ENCODE measurements around the gene IQCE.

Gene IQCE

GRCh38 chr7:2593036-2593727 is 34.4 kb downstream of the IQCE start:
- no peak overlapping the region for H3K4me3 ChIP-seq (ENCODE audit: insufficient read depth, low read depth, low read length)
- no peaks in the 10 kb centered on the region for H3K27me3 ChIP-seq (ENCODE audit: control insufficient read depth, insufficient read depth, low read length, poor library complexity, severe bottlenecking)
- no peaks in the 10 kb centered on the region for H3K36me3 ChIP-seq (ENCODE audit: control insufficient read depth, insufficient read depth, low read length)
- H3K27ac ChIP-seq (ENCODE audit: insufficient read depth, low read depth, low read length, poor library complexity, severe bottlenecking): no peak overlapping the region
- WGBS, 2 experiments: 94 to 95% methylated on average over 38 of the region's 38 CpGs
- H3K4me1 ChIP-seq (ENCODE audit: control insufficient read depth, insufficient read depth, low read length): no peaks in the 10 kb centered on the region
- no peaks in the 10 kb centered on the region for H3K9me3 ChIP-seq (ENCODE audit: control insufficient read depth, low read length)

DNA sequence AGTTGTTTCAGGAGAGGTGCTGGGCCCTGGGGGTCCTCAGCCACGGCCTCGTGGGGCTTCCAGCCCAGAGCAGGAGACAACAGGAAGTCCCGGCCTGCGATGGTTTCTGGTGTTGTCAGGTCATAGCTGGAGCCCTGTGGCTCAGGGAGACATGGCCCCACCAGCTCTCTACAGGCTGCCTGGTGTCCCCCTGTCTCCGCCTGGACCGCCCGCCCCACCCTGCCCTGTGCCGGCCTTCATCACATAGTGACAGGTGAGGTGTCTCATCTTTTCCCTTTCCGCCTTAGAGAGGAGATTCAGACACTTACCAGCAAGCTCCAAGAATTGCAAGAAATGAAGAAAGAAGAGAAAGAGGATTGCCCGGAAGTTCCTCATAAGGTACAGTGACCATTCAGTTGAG is 35.8 kb downstream of the IQCE start:
- Histone ChIP-seq H3K36me3 (ENCODE audit: control insufficient read depth, insufficient read depth, low read length) (peaks cover 9% of the 10 kb centered on the region), H3K9me3 (ENCODE audit: control insufficient read depth, low read length) (no peaks in the 10 kb centered on the region), H3K27me3 (ENCODE audit: control insufficient read depth, insufficient read depth, low read length, poor library complexity, severe bottlenecking) (no peaks in the 10 kb centered on the region), H3K27ac (ENCODE audit: insufficient read depth, low read depth, low read length, poor library complexity, severe bottlenecking) (no peak overlapping the region), H3K4me1 (ENCODE audit: control insufficient read depth, insufficient read depth, low read length) (no peaks in the 10 kb centered on the region), H3K4me3 (ENCODE audit: insufficient read depth, low read depth, low read length) (no peak overlapping the region)
- WGBS, 2 experiments: 94 to 96% methylated on average over 10 of the region's 10 CpGs

GRCh38 chr7:2595258-2595860 is 36.6 kb downstream of the IQCE start:
- no peak overlapping the region for H3K4me3 ChIP-seq (ENCODE audit: insufficient read depth, low read depth, low read length)
- peaks cover 9% of the 10 kb centered on the region for H3K36me3 ChIP-seq (ENCODE audit: control insufficient read depth, insufficient read depth, low read length)
- H3K27me3 ChIP-seq (ENCODE audit: control insufficient read depth, insufficient read depth, low read length, poor library complexity, severe bottlenecking): no peaks in the 10 kb centered on the region
- no peak overlapping the region for H3K27ac ChIP-seq (ENCODE audit: insufficient read depth, low read depth, low read length, poor library complexity, severe bottlenecking)
- no peaks in the 10 kb centered on the region for H3K4me1 ChIP-seq (ENCODE audit: control insufficient read depth, insufficient read depth, low read length)
- WGBS, 2 experiments: 95 to 96% methylated on average over 27 of the region's 27 CpGs
- no peaks in the 10 kb centered on the region for H3K9me3 ChIP-seq (ENCODE audit: control insufficient read depth, low read length)

GRCh38 chr7:2596464-2597272 is 37.9 kb downstream of the IQCE start:
- Histone ChIP-seq H3K27me3 (ENCODE audit: control insufficient read depth, insufficient read depth, low read length, poor library complexity, severe bottlenecking) (no peaks in the 10 kb centered on the region), H3K27ac (ENCODE audit: insufficient read depth, low read depth, low read length, poor library complexity, severe bottlenecking) (no peak overlapping the region), H3K9me3 (ENCODE audit: control insufficient read depth, low read length) (no peaks in the 10 kb centered on the region), H3K36me3 (ENCODE audit: control insufficient read depth, insufficient read depth, low read length) (peaks cover 9% of the 10 kb centered on the region), H3K4me1 (ENCODE audit: control insufficient read depth, insufficient read depth, low read length) (no peaks in the 10 kb centered on the region), H3K4me3 (ENCODE audit: insufficient read depth, low read depth, low read length) (no peak overlapping the region)
- 96% methylated on average over 22 of the region's 22 CpGs for WGBS, 2 experiments

DNA sequence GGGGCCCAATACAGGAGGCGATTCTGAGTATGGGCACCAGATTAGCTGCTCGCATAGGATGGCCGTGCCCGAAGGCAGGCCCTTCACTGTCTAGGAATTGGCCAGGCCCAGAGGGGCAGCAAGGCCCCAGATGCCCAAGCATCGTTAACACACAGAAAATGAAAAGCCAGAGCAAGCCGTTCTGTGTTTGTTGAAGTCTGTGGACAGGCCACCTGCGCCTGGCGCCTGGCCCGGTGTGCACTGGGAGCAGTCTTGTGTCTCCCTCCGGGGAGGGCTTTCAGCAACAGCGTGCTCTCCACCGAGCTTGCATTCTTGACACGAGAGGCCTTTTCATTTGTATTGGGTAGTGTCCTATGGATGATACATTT is 38.5 kb downstream of the IQCE start:
- WGBS, 2 experiments: 90 to 92% methylated on average over 13 of the region's 13 CpGs
- Histone ChIP-seq H3K9me3 (ENCODE audit: control insufficient read depth, low read length) (no peaks in the 10 kb centered on the region), H3K27ac (ENCODE audit: insufficient read depth, low read depth, low read length, poor library complexity, severe bottlenecking) (no peak overlapping the region), H3K4me1 (ENCODE audit: control insufficient read depth, insufficient read depth, low read length) (no peaks in the 10 kb centered on the region), H3K27me3 (ENCODE audit: control insufficient read depth, insufficient read depth, low read length, poor library complexity, severe bottlenecking) (no peaks in the 10 kb centered on the region), H3K36me3 (ENCODE audit: control insufficient read depth, insufficient read depth, low read length) (peaks cover 9% of the 10 kb centered on the region), H3K4me3 (ENCODE audit: insufficient read depth, low read depth, low read length) (no peak overlapping the region)

GRCh38 chr7:2598154-2598823 is 39.5 kb downstream of the IQCE start:
- H3K4me3 ChIP-seq (ENCODE audit: insufficient read depth, low read depth, low read length): no peak overlapping the region
- H3K4me1 ChIP-seq (ENCODE audit: control insufficient read depth, insufficient read depth, low read length): no peaks in the 10 kb centered on the region
- no peaks in the 10 kb centered on the region for H3K9me3 ChIP-seq (ENCODE audit: control insufficient read depth, low read length)
- peaks cover 9% of the 10 kb centered on the region for H3K36me3 ChIP-seq (ENCODE audit: control insufficient read depth, insufficient read depth, low read length)
- no peak overlapping the region for H3K27ac ChIP-seq (ENCODE audit: insufficient read depth, low read depth, low read length, poor library complexity, severe bottlenecking)
- WGBS, 2 experiments: 95% methylated on average over 29 of the region's 29 CpGs
- H3K27me3 ChIP-seq (ENCODE audit: control insufficient read depth, insufficient read depth, low read length, poor library complexity, severe bottlenecking): no peaks in the 10 kb centered on the region

- Histone ChIP-seq H3K27me3 (ENCODE audit: control insufficient read depth, insufficient read depth, low read length, poor library complexity, severe bottlenecking) (no peaks in the 10 kb centered on the region), H3K4me3 (ENCODE audit: insufficient read depth, low read depth, low read length) (no peak overlapping the region), H3K36me3 (ENCODE audit: control insufficient read depth, insufficient read depth, low read length) (peaks cover 9% of the 10 kb centered on the region), H3K4me1 (ENCODE audit: control insufficient read depth, insufficient read depth, low read length) (no peaks in the 10 kb centered on the region), H3K27ac (ENCODE audit: insufficient read depth, low read depth, low read length, poor library complexity, severe bottlenecking) (no peak overlapping the region), H3K9me3 (ENCODE audit: control insufficient read depth, low read length) (no peaks in the 10 kb centered on the region)
- WGBS, 2 experiments: 45 to 55% methylated on average over 8 to 9 of the region's 9 CpGs
These were observed 42.3 kb downstream of the IQCE start for GRCh38 chr7:2601065-2601464.

DNA sequence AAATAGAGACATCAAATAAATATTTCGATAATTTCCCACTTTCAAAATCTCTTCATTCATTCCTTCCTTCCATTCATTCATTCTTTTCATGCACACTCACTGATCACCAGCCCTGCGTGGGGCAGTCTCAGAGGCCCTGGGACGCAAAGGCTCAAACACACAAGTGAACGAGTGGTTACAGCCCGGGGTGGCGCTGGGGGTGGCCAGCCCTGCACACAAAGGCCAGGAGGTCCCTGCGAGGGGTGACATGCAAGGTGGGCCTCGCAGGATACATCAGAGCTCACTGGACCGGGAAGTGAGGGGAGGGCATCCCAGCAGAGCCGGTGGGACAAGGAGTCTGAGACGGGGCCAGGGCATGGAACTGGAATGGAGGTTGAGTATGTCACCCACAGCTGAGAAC is 43.1 kb downstream of the IQCE start:
- Histone ChIP-seq H3K36me3 (ENCODE audit: control insufficient read depth, insufficient read depth, low read length) (peaks cover 9% of the 10 kb centered on the region), H3K27me3 (ENCODE audit: control insufficient read depth, insufficient read depth, low read length, poor library complexity, severe bottlenecking) (no peaks in the 10 kb centered on the region), H3K27ac (ENCODE audit: insufficient read depth, low read depth, low read length, poor library complexity, severe bottlenecking) (no peak overlapping the region), H3K9me3 (ENCODE audit: control insufficient read depth, low read length) (no peaks in the 10 kb centered on the region), H3K4me1 (ENCODE audit: control insufficient read depth, insufficient read depth, low read length) (peaks cover 4% of the 10 kb centered on the region), H3K4me3 (ENCODE audit: insufficient read depth, low read depth, low read length) (no peak overlapping the region)
- WGBS, 2 experiments: 95% methylated on average over 11 of the region's 11 CpGs

- 94 to 95% methylated on average over 19 of the region's 19 CpGs for WGBS, 2 experiments
- no peaks in the 10 kb centered on the region for H3K9me3 ChIP-seq (ENCODE audit: control insufficient read depth, low read length)
- no peak overlapping the region for H3K27ac ChIP-seq (ENCODE audit: insufficient read depth, low read depth, low read length, poor library complexity, severe bottlenecking)
- no peak overlapping the region for H3K4me3 ChIP-seq (ENCODE audit: insufficient read depth, low read depth, low read length)
- H3K4me1 ChIP-seq (ENCODE audit: control insufficient read depth, insufficient read depth, low read length): peaks cover 10% of the 10 kb centered on the region
- no peaks in the 10 kb centered on the region for H3K27me3 ChIP-seq (ENCODE audit: control insufficient read depth, insufficient read depth, low read length, poor library complexity, severe bottlenecking)
- peaks cover 9% of the 10 kb centered on the region for H3K36me3 ChIP-seq (ENCODE audit: control insufficient read depth, insufficient read depth, low read length)
These were observed 43.7 kb downstream of the IQCE start for GRCh38 chr7:2602406-2603043.

Measured in ectodermal cell (in vitro differentiated cells).